Body of pancreas (tissue), 4 donors: ENCODE data around the gene BACH2.

Source experiments
- POLR2A ChIP-seq, 3 donors: fragments of 450-650 bp; IDR thresholded peaks; one replicate each; pipeline ENCODE4 v1.6.1; 2016; ENCODE audit warnings: antibody characterized with exemption in 3 of 3, mild to moderate bottlenecking in 2 of 3
- TF ChIP-seq, protein P1 (sequence below), 7 experiments: fragments of 450-650 bp in 4 of 7; fragments of 200-600 bp in 3 of 7; sonication (generic) in 3 of 7; IDR thresholded peaks; one replicate each; pipeline ENCODE4 v1.5.1; 2016 to 2019; ENCODE audit warnings: antibody characterized with exemption in 7 of 7

DNA sequence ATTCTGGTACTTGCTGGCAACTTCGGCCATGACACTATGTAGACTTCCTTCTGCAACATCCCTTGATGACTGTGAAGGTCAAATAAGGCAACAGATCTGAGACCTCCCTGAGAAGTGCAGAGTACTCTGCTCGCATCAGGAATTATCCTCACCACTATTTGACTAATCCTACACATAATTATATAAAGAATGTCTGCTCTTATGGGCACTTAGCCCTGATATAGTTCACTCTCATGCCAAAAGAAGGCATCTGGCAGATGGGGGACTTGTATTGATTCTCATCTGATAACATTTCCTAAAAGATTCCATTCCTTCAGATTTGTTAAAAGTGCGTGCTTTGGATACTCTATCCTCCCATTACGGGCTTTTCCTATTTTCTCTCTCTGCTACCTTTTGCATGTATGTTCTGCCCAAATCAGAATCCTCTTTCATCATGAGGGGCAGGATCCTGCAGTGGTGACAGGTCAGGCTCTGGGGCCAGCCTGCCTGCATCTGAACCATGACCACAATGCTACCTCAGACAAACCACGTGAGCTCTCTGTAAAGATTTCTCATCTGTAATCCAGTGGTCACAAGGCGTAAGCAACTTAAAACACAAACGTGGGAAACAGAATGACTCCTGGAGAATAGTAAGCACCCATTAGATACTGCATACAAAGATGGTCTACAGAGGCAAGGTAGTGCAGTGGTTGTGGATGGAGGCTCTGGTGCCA is 268.4 kb downstream of the BACH2 start:
- TF ChIP-seq, protein P1, sequence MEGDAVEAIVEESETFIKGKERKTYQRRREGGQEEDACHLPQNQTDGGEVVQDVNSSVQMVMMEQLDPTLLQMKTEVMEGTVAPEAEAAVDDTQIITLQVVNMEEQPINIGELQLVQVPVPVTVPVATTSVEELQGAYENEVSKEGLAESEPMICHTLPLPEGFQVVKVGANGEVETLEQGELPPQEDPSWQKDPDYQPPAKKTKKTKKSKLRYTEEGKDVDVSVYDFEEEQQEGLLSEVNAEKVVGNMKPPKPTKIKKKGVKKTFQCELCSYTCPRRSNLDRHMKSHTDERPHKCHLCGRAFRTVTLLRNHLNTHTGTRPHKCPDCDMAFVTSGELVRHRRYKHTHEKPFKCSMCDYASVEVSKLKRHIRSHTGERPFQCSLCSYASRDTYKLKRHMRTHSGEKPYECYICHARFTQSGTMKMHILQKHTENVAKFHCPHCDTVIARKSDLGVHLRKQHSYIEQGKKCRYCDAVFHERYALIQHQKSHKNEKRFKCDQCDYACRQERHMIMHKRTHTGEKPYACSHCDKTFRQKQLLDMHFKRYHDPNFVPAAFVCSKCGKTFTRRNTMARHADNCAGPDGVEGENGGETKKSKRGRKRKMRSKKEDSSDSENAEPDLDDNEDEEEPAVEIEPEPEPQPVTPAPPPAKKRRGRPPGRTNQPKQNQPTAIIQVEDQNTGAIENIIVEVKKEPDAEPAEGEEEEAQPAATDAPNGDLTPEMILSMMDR (IDR thresholded peaks at IDR 0.05), result no peak
- no peak for TF ChIP-seq POLR2A (IDR thresholded peaks at IDR 0.05)
